ENCODE results near the gene LIMS2.

- TF ChIP-seq CTCF (IDR thresholded peaks at IDR 0.05) (no peak), POLR2A (IDR thresholded peaks at IDR 0.05) (no peak)
Observed at GRCh38 chr2:127619203-127619590, 56.1 kb downstream of the LIMS2 start.
